Lung (tissue), 16 donors: ENCODE measurements around the gene CREB3. TPM values are rescaled to one million over a fixed set of nuclear protein-coding genes. Genes with fewer than 3 reads are reported as not detected.
A peak's percentile ranks its signal among the peaks of the same experiment; 100 is the strongest.

Experiments used
- ATAC-seq: fragments of 200-7000 bp; cut with Tn5 transposase; one replicate; pipeline ENCODE4 v1.9.1; 2020; ENCODE audit warnings: moderate number of reproducible peaks; ENCODE audit not compliant: insufficient read depth, low FRiP score
- DNase-seq, 3 donors: peaks; one replicate each; pipeline ENCODE4 v3.0.0-alpha.2; 2013 to 2017
- H3K27ac ChIP-seq, 2 donors: one replicate each; pipeline ENCODE4 v1.5.1; 2013; ENCODE audit warnings: mild to moderate bottlenecking in 2 of 2, moderate library complexity in 2 of 2, control low read depth in 1 of 2, inconsistent platforms in 1 of 2, low read depth in 1 of 2, low read length in 1 of 2
- H3K27me3 ChIP-seq, 3 donors: one replicate each; pipeline ENCODE4 v1.5.1; 2013; ENCODE audit warnings: low read length in 2 of 3; ENCODE audit not compliant: control insufficient read depth in 3 of 3, insufficient read depth in 3 of 3
- H3K36me3 ChIP-seq, 4 donors: one replicate each; pipeline ENCODE4 v1.5.1; 2013; ENCODE audit warnings: low read length in 4 of 4, mild to moderate bottlenecking in 1 of 4, moderate library complexity in 1 of 4; ENCODE audit not compliant: control insufficient read depth in 4 of 4, insufficient read depth in 4 of 4
- H3K4me1 ChIP-seq, 5 donors: one replicate each; pipeline ENCODE4 v1.5.1; 2013; ENCODE audit warnings: low read length in 5 of 5, mild to moderate bottlenecking in 2 of 5, moderate library complexity in 1 of 5; ENCODE audit not compliant: control insufficient read depth in 5 of 5, insufficient read depth in 5 of 5
- H3K4me3 ChIP-seq: one replicate; pipeline ENCODE4 v1.5.1; 2013; ENCODE audit warnings: mild to moderate bottlenecking, control low read depth, moderate library complexity
- H3K9ac ChIP-seq, 2 donors: one replicate each; pipeline ENCODE4 v1.5.1; 2013; ENCODE audit warnings: low read length in 2 of 2, control low read depth in 1 of 2; ENCODE audit not compliant: insufficient read depth in 1 of 2
- H3K9me3 ChIP-seq, 4 donors: one replicate each; pipeline ENCODE4 v1.5.1; 2013; ENCODE audit warnings: low read length in 3 of 4, mild to moderate bottlenecking in 1 of 4, moderate library complexity in 1 of 4; ENCODE audit not compliant: control insufficient read depth in 4 of 4, insufficient read depth in 3 of 4
- CTCF ChIP-seq: IDR thresholded peaks from 2 replicates; pipeline ENCODE4 v1.5.1; 2012; ENCODE audit warnings: mild to moderate bottlenecking; ENCODE audit errors: control extremely low read depth, extremely low read depth
- WGBS, 2 donors: extraction: QIAGEN DNeasy Blood & Tissue Kit; methylation state at CpG; one replicate each; pipeline ENCODE4 v1.1.7; 2013; 5-methylcytosine and 5-hydroxymethylcytosine counted together
- long read RNA-seq, 5 donors: transcript quantifications; one replicate each; lab custom pipeline, GENCODE V29; 2026
- polyA plus RNA-seq, 2 donors: library from polyadenylated mRNA; stranded (reverse); fragments of 200-250 nt; gene quantifications; one replicate each; pipeline ENCODE4 v1.2.1, GENCODE V29; 2013
- total RNA-seq, 2 donors: library from RNA; depleted of rRNA in 1 of 2; stranded (reverse); fragments of >200 nt in 1 of 2; gene quantifications; one replicate each; pipeline ENCODE4 v1.2.1, GENCODE V29; 2014 to 2021
- donor health status: control.
- donor health status: control.
- donor health status: Bipolar disorder and iron deficiency.
- donor health status: healthy.
- donor health status: DM: yes; HTN: yes; CAD: no.

CREB3 gene
- 10 to 100 TPM; 25.1 to 43.3 TPM for total RNA-seq
- 10 to 100 TPM; 38.7 to 39.0 TPM for polyA plus RNA-seq
- long read RNA-seq, donor 1, transcript CREB3-201 (9 exons, 1,832 nt), result major isoform, 17 of 17 reads
- long read RNA-seq, donor 1, partial matches to known transcripts, result 0 of 17 reads
- long read RNA-seq, donor 1, other reads (novel, unspliced or antisense), result 0 of 17 reads
- long read RNA-seq, donor 2, transcript CREB3-201 (9 exons, 1,832 nt), result major isoform, 5 of 10 reads
- long read RNA-seq, donor 2, partial matches to known transcripts, result 5 of 10 reads
- long read RNA-seq, donor 2, other reads (novel, unspliced or antisense), result 0 of 10 reads
- long read RNA-seq, donor 3, transcript CREB3-201 (9 exons, 1,832 nt), result major isoform, 7 of 7 reads
- long read RNA-seq, donor 3, partial matches to known transcripts, result 0 of 7 reads
- long read RNA-seq, donor 3, other reads (novel, unspliced or antisense), result 0 of 7 reads
- long read RNA-seq, donor 4, transcript CREB3-201 (9 exons, 1,832 nt), result major isoform, 8 of 8 reads
- long read RNA-seq, donor 4, partial matches to known transcripts, result 0 of 8 reads
- long read RNA-seq, donor 4, other reads (novel, unspliced or antisense), result 0 of 8 reads
- long read RNA-seq, donor 5, transcript CREB3-201 (9 exons, 1,832 nt), result major isoform, 20 of 27 reads
- long read RNA-seq, donor 5, partial matches to known transcripts, result 6 of 27 reads
- long read RNA-seq, donor 5, other reads (novel, unspliced or antisense), result 0 of 27 reads

- 0% methylated on average over 48 to 49 of the region's 49 CpGs for WGBS, 2 donors
- H3K4me1 ChIP-seq, result peaks cover 14 to 58% (median 23%) of the 10 kb centered on the region in 5 donors
Measured at GRCh38 chr9:35732185-35732799, at the start of gene CREB3, which contains the start of gene TLN1. Gene CREB3 (plus strand): TSS chr9:35732666. CDS start chr9:35732773, 107 bp downstream. Gene TLN1 (minus strand): TSS chr9:35732195. CDS start chr9:35725694, 6,501 bp downstream.

GRCh38 chr9:35683323-35683722 lies 49.1 kb upstream of the CREB3 start:
- 65 to 76% methylated on average over 2 of the region's 2 CpGs for WGBS, 2 donors
- Histone ChIP-seq H3K9ac (no peak overlapping the region), H3K27me3 (no peaks in the 10 kb centered on the region), H3K36me3 (peaks cover 8 to 24% (median 12%) of the 10 kb centered on the region in 4 donors), H3K4me3 (no peak overlapping the region), H3K27ac (no peak overlapping the region), H3K9me3 (no peaks in the 10 kb centered on the region), H3K4me1 (peaks cover 2 to 25% (median 8%) of the 10 kb centered on the region in 5 donors)
- DNase-seq, result peak in 1 of 3 donors; percentile 39
- ATAC-seq, result no peak
- no peak for TF ChIP-seq CTCF

More at GRCh38 chr9:35732185-35732799, at the start of gene CREB3, which contains the start of gene TLN1:
- TF ChIP-seq CTCF, result no peak
- peak within 1 kb of the TSS; percentile 96 to 97 for H3K9ac ChIP-seq
- no peaks in the 10 kb centered on the region for H3K27me3 ChIP-seq
- peaks cover 12 to 18% (median 15%) of the 10 kb centered on the region in 4 donors for H3K36me3 ChIP-seq
- peak; percentile 90 for ATAC-seq
- peak within 1 kb of the TSS; percentile 95 to 98 for H3K27ac ChIP-seq
- peak; percentile 99 for DNase-seq
- peak within 1 kb of the TSS; percentile 80 for H3K4me3 ChIP-seq
- H3K9me3 ChIP-seq, result no peaks in the 10 kb centered on the region

- H3K27ac ChIP-seq, result no peak overlapping the region
Measured at GRCh38 chr9:35684921-35685320, 47.5 kb upstream of the CREB3 start.

More at GRCh38 chr9:35684921-35685320, 47.5 kb upstream of the CREB3 start:
- TF ChIP-seq CTCF, result no peak
- no peak for DNase-seq
- H3K4me3 ChIP-seq, result no peak overlapping the region
- H3K9me3 ChIP-seq, result no peaks in the 10 kb centered on the region
- H3K4me1 ChIP-seq, result peaks cover 2 to 30% (median 11%) of the 10 kb centered on the region in 5 donors
- no peaks in the 10 kb centered on the region for H3K27me3 ChIP-seq
- no peak overlapping the region for H3K9ac ChIP-seq
- whole genome bisulfite sequencing, 2 donors, result 96 to 97% methylated on average over 10 of the region's 10 CpGs
- no peak for ATAC-seq
- H3K36me3 ChIP-seq, result peaks cover 8 to 24% (median 12%) of the 10 kb centered on the region in 4 donors
